Suprapubic skin (tissue), 3 donors: ENCODE measurements around the gene MON1B.

Source experiments
- POLR2A ChIP-seq, 2 donors: fragments of 450-650 bp; IDR thresholded peaks; one replicate each; pipeline ENCODE4 v1.6.1; 2017; ENCODE audit warnings: antibody characterized with exemption in 2 of 2, mild to moderate bottlenecking in 2 of 2, moderate library complexity in 2 of 2
- TF ChIP-seq, protein P1 (sequence below), 2 donors: fragments of 200-600 bp in 1 of 2; fragments of 450-650 bp in 1 of 2; sonication (generic) in 1 of 2; IDR thresholded peaks; one replicate each; pipeline ENCODE4 v1.5.1; 2016 to 2019; ENCODE audit warnings: antibody characterized with exemption in 2 of 2, mild to moderate bottlenecking in 1 of 2, moderate library complexity in 1 of 2

DNA sequence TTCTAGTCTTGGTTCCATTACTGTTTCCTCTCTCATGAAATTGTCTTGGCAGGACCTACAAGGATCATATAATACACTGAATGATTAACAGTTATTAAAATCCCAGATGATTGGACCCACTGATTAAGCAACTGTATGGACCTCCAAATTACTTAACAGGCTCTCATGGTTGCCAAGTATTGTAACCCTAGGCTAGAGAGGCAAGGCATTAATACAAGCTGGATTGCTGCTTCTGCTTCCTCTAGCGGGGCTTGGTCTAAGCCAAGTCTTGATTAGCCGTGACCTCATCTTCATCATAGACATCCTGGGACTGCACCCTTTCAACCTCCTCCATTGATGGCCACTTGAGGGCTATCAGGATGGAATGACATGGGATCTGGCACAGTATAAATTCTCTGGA, 55.2 kb downstream of the MON1B start:
- TF ChIP-seq, protein P1, sequence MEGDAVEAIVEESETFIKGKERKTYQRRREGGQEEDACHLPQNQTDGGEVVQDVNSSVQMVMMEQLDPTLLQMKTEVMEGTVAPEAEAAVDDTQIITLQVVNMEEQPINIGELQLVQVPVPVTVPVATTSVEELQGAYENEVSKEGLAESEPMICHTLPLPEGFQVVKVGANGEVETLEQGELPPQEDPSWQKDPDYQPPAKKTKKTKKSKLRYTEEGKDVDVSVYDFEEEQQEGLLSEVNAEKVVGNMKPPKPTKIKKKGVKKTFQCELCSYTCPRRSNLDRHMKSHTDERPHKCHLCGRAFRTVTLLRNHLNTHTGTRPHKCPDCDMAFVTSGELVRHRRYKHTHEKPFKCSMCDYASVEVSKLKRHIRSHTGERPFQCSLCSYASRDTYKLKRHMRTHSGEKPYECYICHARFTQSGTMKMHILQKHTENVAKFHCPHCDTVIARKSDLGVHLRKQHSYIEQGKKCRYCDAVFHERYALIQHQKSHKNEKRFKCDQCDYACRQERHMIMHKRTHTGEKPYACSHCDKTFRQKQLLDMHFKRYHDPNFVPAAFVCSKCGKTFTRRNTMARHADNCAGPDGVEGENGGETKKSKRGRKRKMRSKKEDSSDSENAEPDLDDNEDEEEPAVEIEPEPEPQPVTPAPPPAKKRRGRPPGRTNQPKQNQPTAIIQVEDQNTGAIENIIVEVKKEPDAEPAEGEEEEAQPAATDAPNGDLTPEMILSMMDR (IDR thresholded peaks at IDR 0.05), result no peak
- TF ChIP-seq POLR2A (IDR thresholded peaks at IDR 0.05), result no peak
